Limb (tissue), 2 donors: ENCODE measurements around the gene PTMA.

Source experiments
- DNase-seq, 2 donors: peaks; one replicate each; pipeline ENCODE4 v3.0.0-alpha.2; 2016; ENCODE audit errors: extremely low spot score in 2 of 2

PTMA gene

DNA sequence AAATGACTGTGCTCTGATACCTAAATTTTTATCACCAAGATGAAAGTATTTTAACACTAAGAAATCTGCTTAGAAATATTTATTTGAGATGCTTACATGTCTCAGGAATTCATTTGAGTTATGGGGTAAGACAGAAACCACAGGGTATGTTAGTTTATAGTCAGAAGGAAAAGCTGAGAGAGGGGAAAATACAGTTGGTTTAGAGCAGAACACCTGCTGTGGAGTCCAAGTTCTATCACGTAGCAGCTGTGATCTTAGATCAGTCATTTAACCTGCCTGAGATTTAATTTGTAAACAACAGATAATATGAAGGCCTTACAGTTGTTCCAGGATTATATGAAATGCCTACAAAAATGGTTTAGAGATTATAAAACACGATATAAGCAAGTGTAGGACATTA lies 43.7 kb downstream of the PTMA start:
- DNase-seq = no peak

DNA sequence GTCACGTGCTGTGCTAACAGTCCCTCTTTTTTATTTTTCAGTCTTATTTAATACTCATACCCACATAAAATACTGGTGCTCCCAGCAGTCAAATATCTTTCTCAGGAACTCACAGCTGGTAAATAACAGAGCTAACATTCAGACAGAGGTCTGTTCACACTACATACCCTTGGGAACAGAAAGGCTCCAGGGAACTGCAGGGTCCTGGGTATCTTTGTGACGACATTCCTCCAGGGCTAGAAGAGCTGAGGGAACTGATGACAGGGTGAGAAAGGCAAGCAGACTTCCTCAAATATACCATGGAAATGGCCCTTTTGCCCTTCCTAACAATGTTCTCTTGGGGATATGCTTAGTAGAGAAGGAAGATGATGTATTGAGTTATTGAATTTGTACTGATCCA lies 53.4 kb downstream of the PTMA start:
- DNase-seq = no peak
